ENCODE data around the gene RPS14. TPM values are rescaled to one million over a fixed set of nuclear protein-coding genes. Genes with fewer than 3 reads are reported as not detected.

The RPS14 gene
- total and polyA plus RNA-seq, 7 donors, result 977 to 3,049 (median 1,443) TPM

- H3K4me3 ChIP-seq, result no peak overlapping the region
- intact Hi-C loops (cut with DNase I), result loop anchor here in 1 of 2 donors (5.0 kb wide), 1 partner anchor 36 kb away; no protein-coding TSS in a partner anchor
- no peaks in the 10 kb centered on the region for H3K9me3 ChIP-seq
- ATAC-seq (no peak), DNase-seq (peak in 1 of 2 donors; percentile 28)
- TF ChIP-seq CTCF (IDR thresholded peaks at IDR 0.05), result no peak
- H3K27me3 ChIP-seq (ENCODE audit: insufficient read depth in 3 of 3, low read length in 2 of 3), result no peaks in the 10 kb centered on the region
- H3K36me3 ChIP-seq (ENCODE audit: insufficient read depth in 1 of 2, low read depth in 1 of 2), result peaks cover 10 to 100% of the 10 kb centered on the region in 2 donors
- 93 to 95% (median 94%) methylated on average over 7 of the region's 7 CpGs for WGBS, 3 donors
- no peak overlapping the region for H3K27ac ChIP-seq
- H3K4me1 ChIP-seq, result no peaks in the 10 kb centered on the region
Observed at GRCh38 chr5:150396267-150396666, 53.3 kb downstream of the RPS14 start.

- intact Hi-C loops (cut with DNase I), result loop anchor here in 1 of 2 donors (5.0 kb wide), 1 partner anchor 37 kb away; no protein-coding TSS in a partner anchor
- no peak overlapping the region for H3K4me3 ChIP-seq
- no peak for DNase-seq
- H3K27ac ChIP-seq, result no peak overlapping the region
- no peaks in the 10 kb centered on the region for H3K27me3 ChIP-seq (ENCODE audit: insufficient read depth in 3 of 3, low read length in 2 of 3)
- TF ChIP-seq CTCF (IDR thresholded peaks at IDR 0.05), result no peak
- no peak for ATAC-seq
- no peaks in the 10 kb centered on the region for H3K9me3 ChIP-seq
- 94 to 100% (median 98%) methylated on average over 2 of the region's 2 CpGs for WGBS, 3 donors
- H3K36me3 ChIP-seq (ENCODE audit: insufficient read depth in 1 of 2, low read depth in 1 of 2), result peaks cover 10 to 100% of the 10 kb centered on the region in 2 donors
- H3K4me1 ChIP-seq, result no peaks in the 10 kb centered on the region
Observed at GRCh38 chr5:150395688-150395975, 53.9 kb downstream of the RPS14 start.

- ATAC-seq (no peak), DNase-seq (peak in 1 of 2 donors; percentile 49)
- Histone ChIP-seq H3K4me1 (no peaks in the 10 kb centered on the region), H3K36me3 (ENCODE audit: insufficient read depth in 1 of 2, low read depth in 1 of 2) (peaks cover 10 to 100% of the 10 kb centered on the region in 2 donors), H3K27me3 (ENCODE audit: insufficient read depth in 3 of 3, low read length in 2 of 3) (no peaks in the 10 kb centered on the region), H3K9me3 (no peaks in the 10 kb centered on the region), H3K27ac (no peak overlapping the region), H3K4me3 (no peak overlapping the region)
- TF ChIP-seq CTCF (IDR thresholded peaks at IDR 0.05), result no peak
- intact Hi-C loops (cut with DNase I), result loop anchor here in 1 of 2 donors (5.0 kb wide), 1 partner anchor 37 kb away; no protein-coding TSS in a partner anchor
- WGBS, 3 donors, result 80 to 82% (median 82%) methylated on average over 12 to 13 of the region's 13 CpGs
Observed at GRCh38 chr5:150394912-150395687, 54.4 kb downstream of the RPS14 start.

GRCh38 chr5:150394131-150394530 lies 55.4 kb downstream of the RPS14 start:
- ATAC-seq (no peak), DNase-seq (no peak)
- TF ChIP-seq CTCF (IDR thresholded peaks at IDR 0.05), result no peak
- Histone ChIP-seq H3K36me3 (ENCODE audit: insufficient read depth in 1 of 2, low read depth in 1 of 2) (peaks cover 10 to 100% of the 10 kb centered on the region in 2 donors), H3K9me3 (no peaks in the 10 kb centered on the region), H3K4me3 (no peak overlapping the region), H3K4me1 (no peaks in the 10 kb centered on the region), H3K27me3 (ENCODE audit: insufficient read depth in 3 of 3, low read length in 2 of 3) (no peaks in the 10 kb centered on the region), H3K27ac (no peak overlapping the region)
- 67 to 82% (median 71%) methylated on average over 3 of the region's 3 CpGs for WGBS, 3 donors
- intact Hi-C loops (cut with DNase I), result no loop called here
